HG02938 (cell line): ENCODE results near the gene SUN1.
"Not testable (repeated sequence)": the region's sequence is repeated elsewhere in the genome, so short reads cannot be mapped to it uniquely, and the experiment has no call there.

Experiments used
- ATAC-seq: cut with Tn5 transposase; IDR thresholded peaks from one replicate; pipeline ENCODE4 v1.9.1; 2021; ENCODE audit warnings: mild to moderate bottlenecking, moderate library complexity; ENCODE audit not compliant: unreplicated experiment

Gene SUN1, protein sequence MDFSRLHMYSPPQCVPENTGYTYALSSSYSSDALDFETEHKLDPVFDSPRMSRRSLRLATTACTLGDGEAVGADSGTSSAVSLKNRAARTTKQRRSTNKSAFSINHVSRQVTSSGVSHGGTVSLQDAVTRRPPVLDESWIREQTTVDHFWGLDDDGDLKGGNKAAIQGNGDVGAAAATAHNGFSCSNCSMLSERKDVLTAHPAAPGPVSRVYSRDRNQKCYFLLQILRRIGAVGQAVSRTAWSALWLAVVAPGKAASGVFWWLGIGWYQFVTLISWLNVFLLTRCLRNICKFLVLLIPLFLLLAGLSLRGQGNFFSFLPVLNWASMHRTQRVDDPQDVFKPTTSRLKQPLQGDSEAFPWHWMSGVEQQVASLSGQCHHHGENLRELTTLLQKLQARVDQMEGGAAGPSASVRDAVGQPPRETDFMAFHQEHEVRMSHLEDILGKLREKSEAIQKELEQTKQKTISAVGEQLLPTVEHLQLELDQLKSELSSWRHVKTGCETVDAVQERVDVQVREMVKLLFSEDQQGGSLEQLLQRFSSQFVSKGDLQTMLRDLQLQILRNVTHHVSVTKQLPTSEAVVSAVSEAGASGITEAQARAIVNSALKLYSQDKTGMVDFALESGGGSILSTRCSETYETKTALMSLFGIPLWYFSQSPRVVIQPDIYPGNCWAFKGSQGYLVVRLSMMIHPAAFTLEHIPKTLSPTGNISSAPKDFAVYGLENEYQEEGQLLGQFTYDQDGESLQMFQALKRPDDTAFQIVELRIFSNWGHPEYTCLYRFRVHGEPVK

DNA sequence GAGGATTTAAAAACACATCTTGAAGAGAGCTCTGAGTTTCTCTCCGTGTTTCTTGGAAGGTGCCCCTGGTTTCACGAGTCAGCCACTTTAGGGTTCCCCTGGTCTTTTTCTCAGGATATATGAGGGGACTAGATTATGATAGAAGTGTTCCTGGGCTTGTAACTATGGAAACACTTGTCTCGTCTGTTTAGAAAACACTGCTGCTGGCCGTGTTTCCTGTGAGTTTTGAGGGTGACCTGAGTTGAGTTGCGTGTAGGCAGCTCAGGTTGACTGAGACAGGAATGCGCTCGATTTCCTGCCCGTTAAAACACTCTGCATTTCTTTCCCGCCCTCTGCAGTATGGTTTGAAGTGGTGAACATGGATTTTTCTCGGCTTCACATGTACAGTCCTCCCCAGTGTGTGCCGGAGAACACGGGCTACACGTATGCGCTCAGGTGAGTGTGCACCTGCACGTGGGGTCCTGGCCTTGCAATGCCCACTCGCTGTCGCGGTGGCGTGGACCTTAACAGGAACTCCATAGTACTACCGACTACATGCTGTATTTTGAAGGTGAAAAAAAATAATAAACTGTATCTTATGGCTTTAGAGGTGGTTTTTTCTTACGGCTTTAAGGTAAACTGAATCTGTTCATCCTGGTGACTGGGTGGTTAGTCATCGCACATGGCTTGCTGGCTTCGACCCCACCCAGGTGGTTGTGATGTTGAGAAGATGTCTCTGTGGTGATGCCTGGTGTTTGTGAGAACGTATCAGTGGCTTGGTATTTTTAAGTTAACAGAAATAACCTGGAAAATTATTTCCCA lies at the start of gene SUN1:
SUN1 (plus strand) TSS at position 310 of the 801 bp plus-strand sequence; CDS start at position 359, 49 bp downstream.
- ATAC-seq = peak; percentile 40

DNA sequence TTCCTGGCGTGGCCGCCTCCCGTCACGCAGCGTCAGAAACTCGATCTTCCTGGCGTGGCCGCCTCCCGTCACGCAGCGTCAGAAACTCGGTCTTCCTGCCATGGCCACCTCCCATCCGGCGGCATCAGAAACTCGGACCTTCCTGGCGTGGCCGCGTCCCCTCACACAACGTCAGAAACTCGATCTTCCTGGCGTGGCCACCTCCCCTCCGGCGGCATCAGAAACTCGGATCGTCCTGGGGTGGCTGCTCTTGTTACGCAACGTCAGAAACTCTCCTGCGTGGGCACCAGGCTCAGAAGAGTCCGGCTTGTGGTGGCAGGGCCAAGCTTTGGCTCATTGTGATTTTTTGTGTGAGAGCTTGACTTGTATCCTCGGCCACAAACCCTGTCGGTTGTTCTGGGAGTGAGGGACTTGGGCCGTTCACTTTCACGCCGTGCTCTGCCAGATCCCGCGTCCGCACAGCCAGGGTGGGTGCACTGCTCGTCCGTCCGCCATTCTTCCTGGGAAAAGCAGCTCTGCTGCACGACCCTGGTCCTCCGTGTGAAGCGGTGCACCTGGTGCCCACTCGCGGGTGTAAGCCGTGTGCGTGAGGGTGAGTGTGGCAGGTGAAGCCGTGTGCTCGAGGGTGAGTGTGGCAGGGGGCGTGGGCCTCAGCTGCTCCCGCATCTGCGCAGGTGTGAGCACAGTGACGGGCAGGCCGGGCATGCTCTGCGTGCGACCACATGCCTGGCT lies 49.4 kb upstream of the SUN1 start:
- ATAC-seq = no peak

DNA sequence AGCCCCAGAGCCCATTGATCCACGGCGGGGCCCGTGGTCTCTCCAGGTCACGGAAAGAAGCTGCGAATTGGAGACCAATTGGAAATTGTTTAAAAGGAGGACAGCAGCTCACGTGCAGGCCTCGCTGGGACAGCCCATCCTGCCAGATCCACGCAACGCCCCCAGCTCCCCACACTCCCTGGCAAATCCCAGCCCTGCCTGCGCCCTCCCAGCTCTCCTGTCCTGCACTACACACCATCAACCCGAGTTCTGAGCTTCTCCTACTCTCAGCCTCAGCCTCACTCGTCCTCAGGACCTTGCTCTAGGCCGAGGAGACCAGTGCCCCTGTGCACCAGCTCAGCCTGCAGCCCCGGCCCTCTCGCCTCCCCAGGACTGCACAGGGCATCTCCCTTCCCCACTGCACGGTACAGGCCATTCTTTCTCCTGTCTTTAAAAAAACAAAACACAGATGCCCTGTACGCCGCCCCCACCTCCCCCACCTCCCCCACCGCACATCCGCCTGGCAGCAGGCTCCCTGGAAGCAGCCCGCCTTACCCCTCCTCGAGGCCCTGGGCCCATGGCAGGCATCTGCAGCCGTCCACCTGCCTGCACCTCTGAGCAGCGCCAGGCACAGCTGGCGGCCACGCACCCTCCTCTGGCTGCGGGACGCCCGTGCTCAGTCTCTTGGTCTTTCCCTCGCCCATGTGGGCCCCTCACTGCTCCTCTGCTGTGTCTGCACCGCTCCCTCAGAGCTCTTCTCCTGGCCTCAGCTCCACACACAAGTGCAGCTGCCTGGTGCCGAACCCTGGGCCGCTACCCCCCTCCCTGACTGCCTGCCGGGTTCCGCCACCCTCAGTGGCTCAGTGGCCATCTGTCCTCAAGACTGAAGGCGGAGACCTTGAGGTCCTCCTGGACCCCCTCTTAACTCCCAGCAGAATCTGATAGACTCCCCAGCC lies 48.5 kb upstream of the SUN1 start:
- ATAC-seq = no peak

DNA sequence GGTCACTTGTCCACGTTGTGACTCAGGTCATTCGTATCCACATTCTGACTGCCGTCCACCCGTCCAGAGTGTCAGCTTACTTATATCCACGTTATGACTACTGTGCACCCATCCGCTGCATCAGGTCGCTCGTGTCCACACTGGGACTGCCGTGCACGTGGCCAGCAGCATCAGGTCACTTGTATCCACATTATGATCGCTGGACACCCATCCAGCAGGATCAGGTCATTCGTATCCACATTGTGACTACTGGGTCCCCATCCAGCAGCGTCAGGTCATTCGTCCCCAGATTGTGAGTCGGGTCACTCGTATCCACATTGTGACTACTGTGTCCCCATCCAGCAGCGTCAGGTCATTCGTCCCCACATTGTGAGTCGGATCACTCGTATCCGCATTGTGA lies 47.3 kb upstream of the SUN1 start:
- no peak for ATAC-seq

DNA sequence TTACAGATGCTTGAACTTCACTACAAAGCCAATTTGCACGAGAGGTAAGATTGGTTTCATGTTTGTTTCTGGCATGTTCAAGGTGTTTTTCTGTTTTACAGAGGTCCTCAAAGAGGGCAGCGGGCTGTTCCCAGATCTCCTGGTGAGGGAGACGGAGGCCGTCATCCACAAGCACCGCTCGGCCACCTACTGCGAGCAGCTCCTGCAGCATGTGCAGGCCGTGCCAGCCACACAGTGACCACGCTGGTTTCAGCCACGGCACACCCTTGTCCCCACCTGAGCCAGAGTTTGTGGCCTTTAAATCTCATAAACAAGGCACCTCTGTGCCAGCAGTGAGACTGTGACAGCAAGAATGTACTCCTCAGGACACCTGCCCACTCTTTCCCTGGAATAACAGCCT lies 46.9 kb upstream of the SUN1 start:
- no peak for ATAC-seq

DNA sequence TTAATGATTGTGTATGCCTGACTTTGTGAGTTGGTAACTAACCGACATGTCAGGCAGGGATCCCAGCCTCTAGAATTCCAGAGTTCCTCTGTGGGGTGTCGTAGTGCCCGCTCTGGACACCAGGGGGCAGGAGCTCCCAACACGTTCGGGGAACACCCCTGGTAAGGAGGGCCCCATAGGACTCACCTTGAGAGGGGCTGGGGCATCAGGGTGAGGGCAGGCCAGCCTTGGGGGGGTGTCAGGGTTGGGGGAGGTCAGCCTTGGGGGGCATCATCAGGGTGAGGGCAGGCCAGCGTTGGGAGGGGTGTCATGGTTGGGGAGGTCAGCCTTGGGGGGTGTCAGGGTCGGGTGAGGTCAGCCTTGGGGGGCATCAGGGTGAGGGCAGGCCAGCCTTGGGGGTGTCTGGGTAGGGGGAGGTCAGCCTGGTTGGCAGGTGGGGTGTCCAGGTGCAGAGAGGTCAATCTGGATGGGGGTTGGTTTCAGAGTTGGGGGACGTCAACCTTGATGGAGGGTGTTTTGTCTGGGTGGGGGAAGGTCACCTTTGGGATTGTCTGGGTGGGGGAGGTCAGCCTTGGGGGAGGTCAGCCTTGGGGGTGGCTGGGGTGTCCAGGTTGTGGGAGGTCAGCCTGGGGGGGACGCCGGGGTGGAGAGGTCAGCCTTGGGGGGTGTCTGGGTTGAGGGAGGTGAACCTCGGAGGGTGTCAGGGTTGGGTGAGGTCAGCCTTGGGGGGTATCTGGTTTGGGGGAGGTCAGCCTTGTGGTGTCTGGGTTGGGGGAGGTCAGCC lies 45.6 kb upstream of the SUN1 start:
- no peak for ATAC-seq

DNA sequence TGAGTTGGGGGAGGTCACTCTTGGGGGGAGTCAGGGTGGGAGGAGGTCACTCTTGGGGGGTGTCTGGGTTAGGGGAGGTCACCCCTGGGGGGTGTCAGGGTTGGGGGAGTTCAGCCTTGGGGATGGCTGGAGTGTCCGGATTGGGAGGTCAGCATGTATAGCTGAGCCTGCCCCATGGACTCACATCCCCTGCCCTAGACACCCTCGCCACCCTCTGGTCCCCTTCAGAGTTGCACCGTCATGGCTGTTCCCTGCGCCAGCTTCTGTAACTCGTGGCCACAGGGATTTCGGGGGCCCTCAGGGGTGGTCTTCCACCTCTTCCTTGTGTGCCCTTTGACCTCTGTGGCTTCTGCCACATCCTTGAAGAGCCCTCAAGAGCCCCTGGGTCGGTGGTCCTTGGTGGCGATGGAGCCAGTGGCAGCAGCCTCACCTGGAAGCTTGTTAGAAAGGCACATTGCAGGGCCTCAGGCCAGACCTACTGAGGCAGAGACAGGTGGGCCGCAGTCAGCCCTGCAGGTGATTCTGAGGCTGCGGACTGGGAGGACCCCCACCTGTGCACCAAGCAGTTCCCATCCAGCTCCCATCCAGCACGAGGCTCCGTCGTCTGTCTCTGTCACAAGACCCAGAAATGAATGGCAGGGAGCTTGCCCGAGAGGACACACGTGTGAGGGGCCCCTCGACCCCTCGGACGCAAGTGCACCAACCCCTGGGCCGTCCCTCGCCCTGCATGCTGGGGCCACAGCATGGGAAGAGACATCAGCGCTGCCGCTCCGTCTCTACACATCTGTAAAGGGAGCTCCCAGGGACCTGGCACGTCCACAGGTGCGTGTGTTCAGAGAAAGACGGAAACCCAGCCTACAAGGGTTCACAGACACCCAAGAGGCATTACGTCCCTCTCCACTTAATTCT lies 44.7 kb upstream of the SUN1 start:
- ATAC-seq = no peak

DNA sequence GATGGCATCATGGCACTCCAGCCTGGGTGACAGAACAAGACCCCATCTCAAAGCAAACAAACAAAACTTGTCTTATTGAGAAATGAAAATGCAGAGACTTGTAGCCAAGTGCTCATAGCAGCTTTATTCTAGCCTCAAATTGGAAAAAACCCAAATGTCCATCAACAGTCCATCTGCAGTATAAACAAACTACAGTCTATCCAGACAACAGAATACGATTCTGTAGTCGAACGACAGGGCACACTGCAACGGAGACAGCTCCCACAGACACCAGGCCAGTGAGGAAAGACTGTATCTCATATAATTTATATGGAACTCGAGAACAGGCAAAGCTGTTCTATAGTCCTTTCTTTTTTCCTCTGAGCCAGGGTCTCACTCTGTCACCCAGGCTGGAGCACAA lies 40.8 kb upstream of the SUN1 start:
- no peak for ATAC-seq

DNA sequence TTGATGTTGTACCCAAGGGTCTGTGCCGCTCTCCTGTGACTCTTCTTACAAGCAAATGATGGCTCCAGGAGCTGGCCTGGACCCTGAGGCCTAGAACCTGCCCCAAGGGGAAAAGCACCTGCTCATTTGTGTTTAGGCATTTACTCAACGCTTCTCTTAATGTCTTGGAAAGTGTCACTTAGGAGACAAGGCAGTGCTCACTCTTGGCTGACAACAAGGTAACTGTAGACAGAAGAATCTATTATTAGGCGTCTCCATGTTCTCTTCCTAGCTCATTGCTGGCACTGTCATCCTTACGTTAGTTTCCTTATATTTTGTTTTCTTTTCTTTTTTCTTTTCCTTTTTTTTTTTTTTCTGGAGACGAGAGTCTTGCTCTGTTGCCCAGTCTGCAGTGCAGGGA lies 38.1 kb upstream of the SUN1 start:
- ATAC-seq = no peak

DNA sequence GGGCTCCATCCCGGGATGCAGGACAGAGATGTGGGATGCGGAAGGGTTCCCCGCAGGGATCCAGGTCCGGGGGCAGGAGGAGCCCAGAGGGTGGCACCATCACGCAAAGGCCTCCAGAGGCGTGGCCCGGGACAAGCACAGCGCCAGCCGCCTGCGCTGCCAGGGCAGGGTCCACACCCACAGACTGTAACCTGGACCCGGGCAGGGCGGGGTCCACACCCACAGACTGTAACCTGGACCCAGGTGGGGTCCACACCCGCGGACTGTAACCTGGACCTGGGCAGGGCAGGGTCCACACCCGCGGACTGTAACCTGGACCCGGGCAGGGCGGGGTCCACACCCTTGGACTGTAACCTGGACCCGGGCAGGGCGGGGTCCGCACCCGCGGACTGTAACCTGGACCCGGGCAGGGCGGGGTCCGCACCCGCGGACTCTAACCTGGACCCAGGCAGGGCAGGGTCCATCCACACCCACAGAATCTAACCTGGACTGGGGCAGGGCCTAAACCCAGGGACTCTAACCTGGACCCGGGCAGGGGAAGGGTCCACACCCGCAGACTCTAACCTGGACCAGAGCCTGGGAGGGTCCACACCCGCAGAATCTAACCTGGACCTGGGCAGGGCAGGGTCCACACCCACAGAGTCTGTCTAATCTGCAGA lies 37.5 kb upstream of the SUN1 start:
- no peak for ATAC-seq

DNA sequence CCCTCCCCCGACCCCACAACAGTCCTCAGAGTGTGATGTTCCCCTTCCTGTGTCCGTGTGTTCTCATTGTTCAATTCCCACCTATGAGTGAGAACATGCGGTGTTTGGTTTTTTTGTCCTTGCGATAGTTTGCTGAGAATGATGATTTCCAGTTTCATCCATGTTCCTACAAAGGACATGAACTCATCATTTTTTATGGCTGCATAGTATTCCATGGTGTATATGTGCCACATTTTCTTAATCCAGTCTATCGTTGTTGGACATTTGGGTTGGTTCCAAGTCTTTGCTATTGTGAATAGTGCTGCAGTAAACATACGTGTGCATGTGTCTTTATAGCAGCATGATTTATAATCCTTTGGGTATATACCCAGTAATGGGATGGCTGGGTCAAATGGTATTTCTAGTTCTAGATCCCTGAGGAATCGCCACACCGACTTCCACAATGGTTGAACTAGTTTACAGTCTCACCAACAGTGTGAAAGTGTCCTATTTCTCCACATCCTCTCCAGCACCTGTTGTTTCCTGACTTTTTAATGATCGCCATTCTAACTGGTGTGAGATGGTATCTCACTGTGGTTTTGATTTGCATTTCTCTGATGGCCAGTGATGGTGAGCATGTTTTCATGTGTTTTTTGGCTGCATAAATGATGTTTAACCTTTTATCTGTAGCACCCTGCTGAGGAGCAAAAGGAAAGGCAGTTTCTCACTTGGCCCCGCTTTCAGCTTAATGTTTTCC lies 35.7 kb upstream of the SUN1 start:
- ATAC-seq = not testable (repeated sequence)

DNA sequence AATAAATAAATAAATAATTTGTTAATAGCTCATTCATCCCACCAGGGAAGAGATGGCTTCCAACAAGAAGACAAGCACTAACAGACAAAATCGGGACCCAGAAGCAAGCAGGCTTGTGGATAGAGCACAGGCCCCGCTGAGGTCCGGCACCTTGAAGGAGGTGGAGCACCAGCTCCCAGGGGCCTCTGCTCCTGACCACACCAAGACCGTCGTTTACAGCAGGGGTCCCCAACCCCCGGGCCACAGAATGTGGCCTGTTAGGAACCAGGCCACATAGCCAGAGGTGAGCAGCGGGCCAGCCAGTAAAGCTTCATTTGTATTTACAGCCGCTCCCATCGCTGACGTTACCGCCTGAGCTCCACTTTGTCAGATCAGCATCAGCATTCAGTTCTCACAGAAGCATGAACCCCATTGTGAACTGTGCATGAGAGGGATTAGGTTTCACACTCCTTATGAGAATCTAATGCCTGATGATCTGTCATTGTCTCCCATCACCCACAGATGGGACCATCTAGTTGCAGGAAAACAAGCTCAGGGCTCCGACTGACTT lies 33.3 kb upstream of the SUN1 start:
- ATAC-seq = no peak

DNA sequence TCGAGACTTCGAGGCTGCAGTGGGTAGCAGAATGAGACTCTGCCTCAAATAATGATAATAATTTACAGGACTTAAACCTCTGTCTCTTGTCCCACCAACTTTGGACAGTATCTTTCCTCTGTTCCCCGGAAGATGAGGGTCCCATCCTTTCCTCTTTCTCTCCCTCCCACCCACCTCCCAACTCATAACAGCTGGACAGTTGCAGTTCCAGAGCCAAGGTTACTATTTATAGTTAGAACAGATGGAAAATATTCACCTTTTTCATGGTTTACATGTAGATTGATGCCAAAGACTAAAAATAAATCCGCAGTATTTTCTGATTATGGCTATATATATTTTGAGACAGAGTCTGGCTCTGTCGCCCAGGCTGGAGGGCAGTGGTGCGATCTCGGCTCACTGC lies 31.6 kb upstream of the SUN1 start:
- ATAC-seq = no peak

DNA sequence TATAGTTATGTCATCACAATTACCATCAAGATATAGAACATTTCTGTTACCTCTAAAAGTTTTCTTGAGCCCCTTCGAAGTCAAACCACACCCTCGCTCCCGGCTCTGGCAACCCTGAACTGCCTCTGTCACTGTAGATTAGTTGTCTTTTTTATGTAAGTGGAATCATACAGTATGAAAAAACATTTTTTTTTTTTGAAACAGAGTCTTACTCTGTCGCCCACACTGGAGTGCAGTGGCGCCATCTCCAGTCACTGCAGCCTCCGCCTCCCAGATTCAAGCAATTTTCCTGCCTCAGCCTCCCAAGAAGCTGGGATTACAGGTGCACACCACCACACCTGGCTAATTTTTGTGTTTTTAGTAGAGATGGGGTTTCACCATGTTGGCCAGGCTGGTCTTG lies 30.9 kb upstream of the SUN1 start:
- not testable (repeated sequence) for ATAC-seq

DNA sequence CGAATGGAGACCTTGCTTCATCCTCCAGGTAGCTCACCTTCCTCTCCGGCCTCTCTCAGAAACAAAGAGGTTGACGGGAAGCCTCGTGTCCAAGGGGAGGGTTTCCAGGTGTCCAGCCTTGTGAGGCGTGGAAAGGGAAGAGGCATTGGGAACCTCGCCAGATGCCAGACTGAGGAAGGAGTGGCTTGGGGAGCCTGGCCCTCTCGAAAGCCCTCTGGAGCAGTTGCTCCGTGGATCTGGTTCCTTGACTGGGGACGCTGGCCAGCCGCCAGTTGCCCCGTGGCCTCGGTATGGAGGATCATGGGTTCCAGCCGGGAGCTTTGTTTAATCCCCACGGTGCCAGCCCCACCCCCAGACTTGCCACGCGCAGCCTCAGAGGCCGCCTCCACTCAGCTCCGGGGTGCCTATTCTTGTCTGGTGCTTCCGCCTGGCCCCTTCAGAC lies 30.3 kb upstream of the SUN1 start:
- no peak for ATAC-seq

DNA sequence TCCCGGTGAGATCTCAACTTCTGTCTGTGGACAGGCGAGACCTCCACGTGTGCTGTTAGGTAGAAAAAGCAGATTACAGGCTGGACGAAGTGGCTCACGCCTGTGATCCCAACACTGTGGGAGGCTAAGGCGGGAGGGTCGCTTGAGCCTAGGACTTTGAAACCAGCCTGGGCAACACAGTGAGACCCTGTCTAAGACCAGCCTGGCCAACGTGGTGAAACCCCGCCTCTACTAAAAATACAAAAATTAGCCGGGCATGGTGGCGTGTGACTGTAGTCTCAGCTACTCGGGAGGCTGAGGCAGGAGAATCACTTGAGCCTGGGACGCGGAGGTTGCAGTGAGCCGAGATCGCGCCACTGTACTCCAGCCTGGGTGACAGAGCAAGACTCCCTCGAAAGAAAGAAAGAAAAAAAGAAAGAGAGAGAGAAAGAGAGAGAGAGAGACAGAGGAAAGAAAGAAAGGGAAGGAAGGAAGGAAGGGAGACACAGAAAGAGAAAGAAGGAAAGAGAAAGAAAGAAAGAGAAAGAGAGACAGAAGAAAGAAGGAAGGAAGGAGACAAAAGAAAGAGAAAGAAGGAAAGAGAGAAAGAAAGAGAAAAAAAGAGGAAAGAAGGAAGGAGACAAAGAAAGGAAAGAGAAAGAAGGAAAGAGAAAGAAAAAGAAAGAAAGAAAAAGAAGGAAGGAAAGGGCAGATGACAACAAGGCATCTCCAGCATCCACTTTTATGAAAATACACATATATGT lies 29.6 kb upstream of the SUN1 start:
- ATAC-seq = no peak
